ENCODE results near the gene STAT2.

DNA sequence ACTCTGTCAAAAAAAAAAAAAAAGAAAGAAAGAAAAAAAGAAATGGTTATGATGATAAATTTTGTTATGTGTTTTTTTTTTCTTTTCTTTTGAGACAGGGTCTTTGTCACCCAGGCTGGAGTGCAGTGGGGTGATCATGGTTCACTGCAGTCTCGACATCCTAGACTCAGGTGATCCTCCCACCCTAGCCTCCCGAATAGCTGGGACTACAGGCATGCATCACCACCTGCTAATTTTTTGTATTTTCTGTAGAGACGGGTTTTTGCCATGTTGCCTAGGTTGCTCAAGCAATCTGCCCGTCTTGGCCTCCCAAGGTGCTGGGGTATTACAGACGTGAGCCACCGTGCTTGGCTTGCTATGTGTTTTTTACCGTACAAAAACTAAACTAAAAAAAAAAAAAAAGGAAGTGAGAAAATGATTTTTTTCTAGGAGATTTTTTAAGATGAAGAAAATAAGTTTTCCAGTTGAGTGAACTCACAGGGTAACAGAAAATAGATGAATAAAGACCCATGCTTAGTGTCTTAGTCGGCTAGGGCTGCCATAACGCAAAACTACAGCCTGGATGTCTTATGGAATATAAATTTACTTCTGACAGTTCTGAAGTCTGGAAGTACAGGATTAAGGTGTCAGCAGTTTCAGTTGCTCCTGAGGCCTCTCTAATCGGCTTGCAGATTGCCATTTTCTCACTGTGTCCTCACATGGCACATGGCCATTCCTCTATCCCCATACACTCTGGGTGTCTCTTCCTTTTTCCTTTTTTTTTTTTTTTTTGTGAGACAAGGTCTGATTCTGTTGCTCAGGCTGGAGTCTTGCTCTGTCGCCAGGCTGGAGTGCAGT, 15.9 kb upstream of the STAT2 start:
- TF ChIP-seq TAF1 (IDR thresholded peaks at IDR 0.05; ENCODE audit: borderline replicate concordance, low read depth, low read length) (peak; percentile 20; the same call in 1 of the 2 replicates), POLR2AphosphoS5 (IDR thresholded peaks at IDR 0.05; ENCODE audit: low read length) (no peak)

All from GM12878 (cell line).